ELR (cell line): ENCODE measurements around the gene PPP2R3C.
"Not testable (repeated sequence)": the region's sequence is repeated elsewhere in the genome, so short reads cannot be mapped to it uniquely, and the experiment has no call there.

Source experiments
- DNase-seq: peaks from one replicate; pipeline ENCODE4 v3.0.0-alpha.2; 2015; ENCODE audit warnings: low read depth

PPP2R3C gene

GRCh38 chr14:35051796-35052195, 70.0 kb downstream of the PPP2R3C start:
- DNase-seq = no peak

GRCh38 chr14:35050652-35051051, 71.1 kb downstream of the PPP2R3C start:
- DNase-seq = peak; percentile 52

DNA sequence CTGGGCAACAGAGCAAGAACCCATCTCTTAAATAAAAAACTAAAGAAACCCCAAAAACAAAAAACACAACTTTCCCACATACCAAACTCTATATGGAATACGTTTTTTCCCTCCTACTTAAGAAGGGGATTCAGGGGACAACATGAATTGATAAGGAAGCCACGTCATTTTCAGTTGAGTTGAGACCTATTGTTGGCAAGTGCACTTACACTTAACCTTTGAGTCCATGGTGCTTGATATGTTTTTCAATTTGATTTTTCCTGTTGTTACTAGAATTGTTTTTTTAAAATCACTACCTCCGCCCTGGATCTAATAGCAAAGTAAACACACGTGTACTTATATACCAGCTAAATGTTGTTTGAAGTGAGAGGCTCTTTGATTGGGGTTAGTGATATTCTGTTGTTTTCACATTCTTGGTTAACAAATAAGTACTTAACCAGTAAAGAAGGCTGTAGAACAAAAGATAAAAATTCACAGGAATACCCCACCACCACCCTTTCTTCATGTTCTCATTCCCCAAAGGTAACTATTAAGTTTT, 73.7 kb downstream of the PPP2R3C start:
- DNase-seq = no peak

DNA sequence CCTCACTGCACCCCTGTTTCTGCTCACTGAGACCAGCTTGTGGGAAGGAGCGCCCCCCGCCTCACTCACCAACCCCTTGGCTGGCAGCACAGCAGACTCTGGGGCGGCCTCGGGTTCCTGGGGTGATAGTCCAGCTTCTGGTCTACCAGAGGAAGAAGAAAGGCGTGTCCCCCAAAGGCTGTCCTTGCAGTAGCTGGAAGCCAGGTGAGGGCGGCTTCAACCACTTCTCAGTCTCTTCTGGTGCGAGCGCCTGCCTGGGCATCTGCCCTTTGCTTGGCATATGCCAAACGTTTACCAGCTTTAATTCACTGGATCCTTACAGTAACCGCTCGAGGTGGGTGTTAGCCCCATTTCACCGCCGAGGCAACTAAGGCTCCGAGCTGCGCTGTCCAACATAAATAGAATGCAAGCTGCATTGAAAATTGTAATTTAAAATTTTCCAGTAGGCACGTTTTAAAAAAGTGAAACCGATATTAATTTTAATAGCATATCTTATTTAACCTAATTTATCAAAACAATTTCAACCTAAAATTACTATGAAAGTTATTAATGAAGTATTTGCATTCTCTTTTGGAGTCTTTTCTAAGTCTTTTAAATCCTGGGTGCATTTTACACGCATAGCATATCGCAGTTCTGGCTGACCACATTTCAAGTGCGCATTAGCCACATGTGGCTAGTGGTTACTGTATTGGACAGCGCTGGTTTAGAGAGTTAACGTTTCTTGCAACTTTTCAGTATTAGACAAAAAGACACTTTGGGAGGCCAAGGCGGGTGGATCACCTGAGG, 74.8 kb downstream of the PPP2R3C start:
- DNase-seq = peak; percentile 62

DNA sequence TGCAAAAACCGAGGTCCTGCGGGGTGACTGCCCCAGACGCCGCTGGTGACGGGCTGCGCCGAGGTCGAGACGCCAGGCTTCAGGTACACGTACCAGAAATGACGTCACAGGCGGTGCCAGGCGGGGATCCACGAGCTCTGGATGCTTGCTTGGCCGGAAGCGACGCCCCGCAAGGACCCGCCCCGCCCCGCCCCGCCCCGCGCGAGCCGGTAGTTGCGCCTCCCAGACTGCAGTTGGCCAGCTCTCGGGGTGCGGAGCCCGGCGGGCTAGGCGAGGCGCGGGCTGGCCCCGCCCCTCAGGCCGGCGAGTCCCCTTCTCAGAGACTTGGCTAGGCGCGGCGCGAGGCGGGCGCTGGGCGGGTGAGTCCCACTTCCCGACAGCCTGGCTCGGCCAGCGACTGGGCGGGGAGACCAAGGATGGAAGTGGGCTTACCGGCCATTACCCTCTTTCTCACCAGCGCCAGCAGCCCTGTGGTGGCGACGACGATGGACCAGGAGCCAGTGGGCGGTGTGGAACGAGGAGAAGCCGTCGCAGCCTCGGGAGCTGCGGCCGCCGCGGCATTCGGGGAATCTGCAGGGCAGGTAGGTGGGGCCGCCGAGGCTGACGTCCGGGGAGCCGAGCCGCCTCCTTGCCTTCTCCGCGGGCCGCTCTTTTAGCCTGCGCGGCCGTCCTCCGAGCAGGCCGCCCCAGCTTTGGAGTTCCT, 75.6 kb downstream of the PPP2R3C start, which contains the start of gene FAM177A1:
Gene FAM177A1, plus strand, starts transcription at position 225 of the 703 bp plus-strand sequence. Its CDS starts 192 bp downstream, at position 417.
- DNase-seq = peak; percentile 98

DNA sequence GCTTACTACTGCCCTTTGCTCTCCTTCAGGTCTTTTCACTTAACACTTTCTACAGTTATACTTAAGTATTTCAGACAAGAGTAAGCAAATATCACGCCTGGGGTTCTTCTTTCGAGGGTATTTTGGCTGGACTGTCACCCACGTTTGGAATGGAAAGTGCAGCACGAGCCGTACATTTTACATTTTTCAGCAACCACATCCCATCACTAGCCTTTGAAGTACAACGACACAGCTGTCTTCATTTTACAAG, 76.1 kb downstream of the PPP2R3C start:
- DNase-seq = peak; percentile 19

GRCh38 chr14:35044939-35045797, 76.6 kb downstream of the PPP2R3C start:
- DNase-seq = no peak

- DNase-seq = no peak
Observed at GRCh38 chr14:35043046-35043445, 78.7 kb downstream of the PPP2R3C start.

DNA sequence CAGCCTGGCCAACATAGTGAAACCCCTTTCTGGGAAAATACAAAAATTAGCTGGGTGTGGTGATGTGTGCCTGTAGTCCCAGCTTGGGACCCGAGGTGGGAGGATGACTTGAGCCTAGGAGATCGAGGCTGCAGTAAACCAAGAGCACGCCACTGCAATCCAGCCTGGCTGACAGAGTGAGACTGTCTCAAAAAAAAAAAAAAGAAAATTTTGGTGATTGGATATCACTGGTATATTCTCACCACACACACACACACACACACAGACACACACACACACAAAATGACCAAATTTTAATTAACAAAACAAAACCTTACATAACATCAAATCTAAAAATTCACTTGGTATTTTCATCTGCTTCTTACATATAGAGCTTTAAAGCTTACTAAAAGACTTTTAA, 79.2 kb downstream of the PPP2R3C start:
- DNase-seq = no peak

- not testable (repeated sequence) for DNase-seq
Observed at GRCh38 chr14:35038312-35038711, 83.5 kb downstream of the PPP2R3C start.
